Prostate gland (tissue), 2 donors: ENCODE data around the gene KCNQ1.

ENCODE experiments used
- POLR2A ChIP-seq: fragments of 450-650 bp; IDR thresholded peaks from one replicate; pipeline ENCODE4 v1.6.1; 2016; ENCODE audit warnings: antibody characterized with exemption, mild to moderate bottlenecking
- POLR2AphosphoS5 ChIP-seq: sonication (generic); formaldehyde crosslinking; IDR thresholded peaks from one replicate; pipeline ENCODE4 v1.6.1; 2017; ENCODE audit warnings: antibody characterized with exemption
- TF ChIP-seq, protein P1 (sequence below), 4 experiments: fragments of 200-600 bp in 2 of 4; fragments of 450-650 bp in 2 of 4; sonication (generic) in 2 of 4; IDR thresholded peaks; 1 replicate in 3 of 4; 2 replicates in 1 of 4; pipeline ENCODE4 v1.5.1; 2016 to 2019; ENCODE audit warnings: antibody characterized with exemption in 4 of 4, mild to moderate bottlenecking in 2 of 4, moderate library complexity in 2 of 4

DNA sequence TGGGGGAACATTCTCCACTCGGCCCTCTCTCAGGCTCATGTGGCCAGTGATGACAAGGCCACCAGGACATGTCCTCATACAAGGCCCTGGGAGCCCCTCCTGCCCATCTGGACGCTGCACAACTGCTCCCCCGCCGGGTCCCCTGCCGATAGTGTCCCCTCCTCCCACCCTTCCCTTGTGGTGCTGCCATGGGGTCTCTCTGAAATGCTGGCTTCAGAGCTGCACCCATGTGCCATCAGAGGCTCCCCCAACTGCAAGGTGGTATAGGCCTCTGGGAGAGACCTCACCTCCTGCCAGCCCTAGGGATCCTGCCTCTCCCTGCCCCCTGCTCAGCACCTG, 142.0 kb downstream of the KCNQ1 start:
- TF ChIP-seq, protein P1, sequence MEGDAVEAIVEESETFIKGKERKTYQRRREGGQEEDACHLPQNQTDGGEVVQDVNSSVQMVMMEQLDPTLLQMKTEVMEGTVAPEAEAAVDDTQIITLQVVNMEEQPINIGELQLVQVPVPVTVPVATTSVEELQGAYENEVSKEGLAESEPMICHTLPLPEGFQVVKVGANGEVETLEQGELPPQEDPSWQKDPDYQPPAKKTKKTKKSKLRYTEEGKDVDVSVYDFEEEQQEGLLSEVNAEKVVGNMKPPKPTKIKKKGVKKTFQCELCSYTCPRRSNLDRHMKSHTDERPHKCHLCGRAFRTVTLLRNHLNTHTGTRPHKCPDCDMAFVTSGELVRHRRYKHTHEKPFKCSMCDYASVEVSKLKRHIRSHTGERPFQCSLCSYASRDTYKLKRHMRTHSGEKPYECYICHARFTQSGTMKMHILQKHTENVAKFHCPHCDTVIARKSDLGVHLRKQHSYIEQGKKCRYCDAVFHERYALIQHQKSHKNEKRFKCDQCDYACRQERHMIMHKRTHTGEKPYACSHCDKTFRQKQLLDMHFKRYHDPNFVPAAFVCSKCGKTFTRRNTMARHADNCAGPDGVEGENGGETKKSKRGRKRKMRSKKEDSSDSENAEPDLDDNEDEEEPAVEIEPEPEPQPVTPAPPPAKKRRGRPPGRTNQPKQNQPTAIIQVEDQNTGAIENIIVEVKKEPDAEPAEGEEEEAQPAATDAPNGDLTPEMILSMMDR (IDR thresholded peaks at IDR 0.05): no peak
- TF ChIP-seq POLR2A (no peak), POLR2AphosphoS5 (no peak)
